Endodermal cell (in vitro differentiated cells): ENCODE measurements around the gene ACTN4. TPM values are rescaled to one million over a fixed set of nuclear protein-coding genes. Genes with fewer than 3 reads are reported as not detected.

Experiments used
- DNase-seq: peaks from one replicate; pipeline ENCODE4 v3.0.0-alpha.2; 2017
- H3K27ac ChIP-seq: 2 replicates; pipeline ENCODE4 v1.5.1; 2013; ENCODE audit warnings: mild to moderate bottlenecking, low read depth, low read length, moderate library complexity
- H3K27me3 ChIP-seq: 2 replicates; pipeline ENCODE4 v1.6.1; 2013; ENCODE audit warnings: mild to moderate bottlenecking, low read length, moderate library complexity; ENCODE audit not compliant: insufficient read depth, control insufficient read depth, poor library complexity, severe bottlenecking
- H3K36me3 ChIP-seq: 2 replicates; pipeline ENCODE4 v1.7.0; 2013; ENCODE audit warnings: mild to moderate bottlenecking, low read length, moderate library complexity; ENCODE audit not compliant: control insufficient read depth, insufficient read depth
- H3K4me1 ChIP-seq: one replicate; pipeline ENCODE4 v1.7.0; 2013; ENCODE audit warnings: low read length; ENCODE audit not compliant: control insufficient read depth, insufficient read depth
- H3K4me3 ChIP-seq: 2 replicates; pipeline ENCODE4 v1.5.1; 2013; ENCODE audit warnings: mild to moderate bottlenecking, low read length, moderate library complexity
- H3K9ac ChIP-seq: 2 replicates; pipeline ENCODE4 v1.6.1; 2013; ENCODE audit warnings: mild to moderate bottlenecking, low read length, moderate library complexity; ENCODE audit not compliant: poor library complexity, severe bottlenecking; ENCODE audit errors: extremely low read depth
- H3K9me3 ChIP-seq: 2 replicates; pipeline ENCODE4 v1.6.1; 2013; ENCODE audit warnings: mild to moderate bottlenecking, low read length, moderate library complexity; ENCODE audit not compliant: control insufficient read depth
- H3K27ac Mint-ChIP-seq: 2 replicates; pipeline ENCODE4 v1.8.0; 2020; ENCODE audit warnings: mixed read lengths
- H3K27me3 Mint-ChIP-seq: 2 replicates; pipeline ENCODE4 v1.8.0; 2021; ENCODE audit warnings: mild to moderate bottlenecking, mixed read lengths; ENCODE audit not compliant: insufficient read depth
- H3K36me3 Mint-ChIP-seq: 2 replicates; pipeline ENCODE4 v1.8.0; 2020; ENCODE audit warnings: low read depth, mixed read lengths
- H3K4me1 Mint-ChIP-seq: 2 replicates; pipeline ENCODE4 v1.8.0; 2020; ENCODE audit warnings: mixed read lengths
- H3K4me3 Mint-ChIP-seq: 2 replicates; pipeline ENCODE4 v1.8.0; 2020; ENCODE audit warnings: mild to moderate bottlenecking, moderate library complexity, mixed read lengths
- H3K9me3 Mint-ChIP-seq: 2 replicates; pipeline ENCODE4 v1.8.0; 2020; ENCODE audit warnings: mild to moderate bottlenecking, mixed read lengths
- CTCF ChIP-seq: fragments of 200-600 bp; sonication (generic); conservative IDR thresholded peaks from 2 replicates; pipeline ENCODE4 v1.5.0; 2021; ENCODE audit warnings: antibody characterized with exemption, mild to moderate bottlenecking
- WGBS, 2 experiments: methylation state at CpG; one replicate each; pipeline versions ENCODE4 v1.1.5 to v1.1.7; 2013; ENCODE audit warnings: missing lambda C conversion rate in 2 of 2, mixed read lengths in 1 of 2; ENCODE audit not compliant: insufficient coverage in 1 of 2, insufficient read length in 1 of 2; 5-methylcytosine and 5-hydroxymethylcytosine counted together
- total RNA-seq, 2 donors: library from RNA; stranded (reverse); fragmentation: NEBNext Ultra II Directional in 1 of 2; extraction: Animal tissue kit (Norgen Biotek cat#: 25700) in 1 of 2; gene quantifications; 2 replicates in 1 of 2; 3 replicates in 1 of 2; pipeline ENCODE4 v1.2.1, GENCODE V29; 2021

Gene ACTN4
- total RNA-seq, 2 donors from 2014 or later: 378 to 437 TPM

DNA sequence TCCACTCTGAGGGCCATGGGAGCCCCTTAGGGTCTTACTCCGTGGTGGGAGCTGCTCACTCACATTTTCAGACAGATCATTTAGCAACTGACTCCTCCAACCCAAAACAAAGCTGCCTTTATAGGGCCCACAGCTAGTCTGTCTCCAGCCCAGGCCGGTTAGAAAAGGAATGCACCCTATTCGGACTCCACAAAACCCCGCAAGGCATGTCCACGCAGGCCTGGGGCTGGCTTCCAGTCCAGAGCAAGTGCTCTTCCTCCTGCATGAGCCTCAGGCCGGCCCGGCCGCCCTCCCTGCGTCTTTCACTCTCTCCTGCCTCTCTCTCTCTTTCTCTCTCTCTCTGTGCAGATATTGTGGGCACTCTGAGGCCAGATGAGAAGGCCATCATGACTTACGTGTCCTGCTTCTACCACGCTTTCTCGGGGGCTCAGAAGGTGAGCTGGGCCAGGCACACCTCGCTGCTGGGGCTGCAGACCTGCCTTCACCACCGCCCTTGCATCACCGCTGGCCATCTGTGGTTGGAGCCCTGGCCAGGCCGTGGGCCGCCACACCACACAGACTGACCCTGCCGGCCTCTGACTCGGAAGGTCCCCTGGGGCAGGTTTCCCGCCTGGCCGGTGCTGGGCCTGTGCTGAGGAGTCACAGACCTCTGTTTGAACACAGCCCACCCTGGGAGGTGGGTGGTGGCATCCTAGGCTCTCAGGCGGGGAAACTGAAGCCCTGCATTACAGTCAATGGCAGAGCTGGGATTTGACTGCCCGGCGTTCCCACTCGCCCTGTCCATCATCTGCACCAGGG lies 63.7 kb downstream of the ACTN4 start:
- H3K9ac ChIP-seq: no peak overlapping the region
- H3K4me3 Mint-ChIP-seq: no peak overlapping the region
- H3K36me3 ChIP-seq: peaks cover 82% of the 10 kb centered on the region

DNA sequence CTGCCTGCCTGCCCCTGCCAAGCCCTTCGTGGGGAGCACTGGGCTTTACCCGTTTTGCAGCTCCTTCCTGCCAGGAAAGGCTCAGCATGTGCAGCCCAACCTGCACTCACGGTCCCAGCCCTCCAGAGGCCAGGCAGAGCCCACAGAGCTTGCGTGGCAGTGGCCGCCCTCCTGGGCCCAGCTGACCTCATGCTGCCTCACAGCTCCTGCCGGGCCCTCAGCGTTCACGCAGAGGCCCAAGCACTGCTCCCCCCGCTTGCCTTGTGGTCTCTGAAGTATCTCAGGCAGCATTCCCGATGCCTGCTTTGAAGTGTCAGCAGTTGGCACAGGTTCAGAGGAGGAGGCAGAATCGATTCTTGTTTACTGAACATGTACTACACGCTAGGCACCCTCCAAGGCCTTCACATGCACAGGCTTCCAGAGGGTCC lies 64.3 kb downstream of the ACTN4 start:
- Histone ChIP-seq H3K27me3 (no peaks in the 10 kb centered on the region), H3K27ac (no peak overlapping the region), H3K9me3 (no peaks in the 10 kb centered on the region), H3K4me1 (no peaks in the 10 kb centered on the region), H3K36me3 (peaks cover 79% of the 10 kb centered on the region), H3K9ac (no peak overlapping the region), H3K4me3 (no peak overlapping the region)
- H3K27ac Mint-ChIP-seq: no peak overlapping the region
- H3K27me3 Mint-ChIP-seq: no peaks in the 10 kb centered on the region
- TF ChIP-seq CTCF: no peak
- no peaks in the 10 kb centered on the region for H3K4me1 Mint-ChIP-seq
- DNase-seq: no peak
- peaks cover 70% of the 10 kb centered on the region for H3K36me3 Mint-ChIP-seq
- 94 to 95% methylated on average over 9 to 12 of the region's 12 CpGs for WGBS, 2 experiments
- no peak overlapping the region for H3K4me3 Mint-ChIP-seq
- H3K9me3 Mint-ChIP-seq: no peaks in the 10 kb centered on the region

More for the DNA sequence above, 63.7 kb downstream of the ACTN4 start:
- Mint-ChIP-seq H3K36me3 (peaks cover 70% of the 10 kb centered on the region), H3K27me3 (no peaks in the 10 kb centered on the region), H3K4me1 (no peaks in the 10 kb centered on the region), H3K27ac (no peak overlapping the region), H3K9me3 (no peaks in the 10 kb centered on the region)
- no peak for TF ChIP-seq CTCF
- Histone ChIP-seq H3K27ac (peak overlapping the region; percentile 3), H3K4me1 (no peaks in the 10 kb centered on the region), H3K4me3 (no peak overlapping the region), H3K9me3 (no peaks in the 10 kb centered on the region), H3K27me3 (no peaks in the 10 kb centered on the region)
- WGBS, 2 experiments: 92% methylated on average over 21 to 25 of the region's 25 CpGs
- no peak for DNase-seq

- H3K9ac ChIP-seq: no peak overlapping the region
- peaks cover 79% of the 10 kb centered on the region for H3K36me3 ChIP-seq
- no peaks in the 10 kb centered on the region for H3K27me3 ChIP-seq
- 87 to 89% methylated on average over 12 to 15 of the region's 15 CpGs for WGBS, 2 experiments
- Mint-ChIP-seq H3K9me3 (no peaks in the 10 kb centered on the region), H3K36me3 (peaks cover 67% of the 10 kb centered on the region), H3K27ac (no peak overlapping the region), H3K27me3 (no peaks in the 10 kb centered on the region), H3K4me3 (no peak overlapping the region), H3K4me1 (no peaks in the 10 kb centered on the region)
- no peaks in the 10 kb centered on the region for H3K4me1 ChIP-seq
- H3K9me3 ChIP-seq: no peaks in the 10 kb centered on the region
- no peak overlapping the region for H3K4me3 ChIP-seq
- no peak for TF ChIP-seq CTCF
- H3K27ac ChIP-seq: no peak overlapping the region
- no peak for DNase-seq
These were observed 64.8 kb downstream of the ACTN4 start for GRCh38 chr19:38712161-38712748.
